OCI-LY3 (cell line): ENCODE data around the gene CRIP3.

Experiments
- EZH2phosphoT487 ChIP-seq: fragments of 200-600 bp; shearing (Covaris generic); IDR thresholded peaks from 2 replicates; pipeline ENCODE4 v1.6.1; 2018; ENCODE audit warnings: antibody characterized with exemption, mixed run types, low read depth
- TF ChIP-seq, protein P1 (sequence below): fragments of 200-600, 300-600 bp; sonication (generic); IDR thresholded peaks from 2 replicates; pipeline ENCODE4 v1.5.1; 2014; ENCODE audit warnings: antibody characterized with exemption, low read length, low read depth

- TF ChIP-seq, protein P1, sequence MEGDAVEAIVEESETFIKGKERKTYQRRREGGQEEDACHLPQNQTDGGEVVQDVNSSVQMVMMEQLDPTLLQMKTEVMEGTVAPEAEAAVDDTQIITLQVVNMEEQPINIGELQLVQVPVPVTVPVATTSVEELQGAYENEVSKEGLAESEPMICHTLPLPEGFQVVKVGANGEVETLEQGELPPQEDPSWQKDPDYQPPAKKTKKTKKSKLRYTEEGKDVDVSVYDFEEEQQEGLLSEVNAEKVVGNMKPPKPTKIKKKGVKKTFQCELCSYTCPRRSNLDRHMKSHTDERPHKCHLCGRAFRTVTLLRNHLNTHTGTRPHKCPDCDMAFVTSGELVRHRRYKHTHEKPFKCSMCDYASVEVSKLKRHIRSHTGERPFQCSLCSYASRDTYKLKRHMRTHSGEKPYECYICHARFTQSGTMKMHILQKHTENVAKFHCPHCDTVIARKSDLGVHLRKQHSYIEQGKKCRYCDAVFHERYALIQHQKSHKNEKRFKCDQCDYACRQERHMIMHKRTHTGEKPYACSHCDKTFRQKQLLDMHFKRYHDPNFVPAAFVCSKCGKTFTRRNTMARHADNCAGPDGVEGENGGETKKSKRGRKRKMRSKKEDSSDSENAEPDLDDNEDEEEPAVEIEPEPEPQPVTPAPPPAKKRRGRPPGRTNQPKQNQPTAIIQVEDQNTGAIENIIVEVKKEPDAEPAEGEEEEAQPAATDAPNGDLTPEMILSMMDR = no peak
- no peak for TF ChIP-seq EZH2phosphoT487
Measured at GRCh38 chr6:43291708-43292107, 16.9 kb downstream of the CRIP3 start.
